ENCODE data around the gene ARMC7.
A peak's percentile ranks its signal among the peaks of the same experiment; 100 is the strongest.
"Not testable (repeated sequence)": the region's sequence is repeated elsewhere in the genome, so short reads cannot be mapped to it uniquely, and the experiment has no call there.

ARMC7 gene

GRCh38 chr17:75152922-75153779 lies 43.4 kb downstream of the ARMC7 start:
- Histone ChIP-seq H3K9me3 (ENCODE audit: control insufficient read depth, low read length) (no peaks in the 10 kb centered on the region), H3K4me3 (ENCODE audit: insufficient read depth, low read depth, low read length, poor library complexity, severe bottlenecking) (peak overlapping the region; percentile 84), H3K36me3 (ENCODE audit: control insufficient read depth, insufficient read depth, low read length) (peaks cover 1% of the 10 kb centered on the region), H3K27me3 (replicated peaks; ENCODE audit: control insufficient read depth, insufficient read depth, low read length, poor library complexity, severe bottlenecking) (no peaks in the 10 kb centered on the region), H3K27ac (ENCODE audit: insufficient read depth, low read length, poor library complexity, severe bottlenecking) (peak overlapping the region; percentile 74), H3K4me1 (ENCODE audit: control insufficient read depth, insufficient read depth, low read length, poor library complexity, severe bottlenecking) (peaks cover 7% of the 10 kb centered on the region)
- DNase-seq: no peak

GRCh38 chr17:75153780-75154194 lies 44.0 kb downstream of the ARMC7 start:
- Histone ChIP-seq H3K27ac (ENCODE audit: insufficient read depth, low read length, poor library complexity, severe bottlenecking) (peak overlapping the region; percentile 74), H3K36me3 (ENCODE audit: control insufficient read depth, insufficient read depth, low read length) (no peaks in the 10 kb centered on the region), H3K4me1 (ENCODE audit: control insufficient read depth, insufficient read depth, low read length, poor library complexity, severe bottlenecking) (peaks cover 7% of the 10 kb centered on the region), H3K27me3 (replicated peaks; ENCODE audit: control insufficient read depth, insufficient read depth, low read length, poor library complexity, severe bottlenecking) (no peaks in the 10 kb centered on the region), H3K4me3 (ENCODE audit: insufficient read depth, low read depth, low read length, poor library complexity, severe bottlenecking) (peak overlapping the region; percentile 84), H3K9me3 (ENCODE audit: control insufficient read depth, low read length) (no peaks in the 10 kb centered on the region)
- DNase-seq: no peak

- H3K36me3 ChIP-seq (ENCODE audit: control insufficient read depth, insufficient read depth, low read length): no peaks in the 10 kb centered on the region
- H3K27me3 ChIP-seq (replicated peaks; ENCODE audit: control insufficient read depth, insufficient read depth, low read length, poor library complexity, severe bottlenecking): no peaks in the 10 kb centered on the region
- DNase-seq: peak; percentile 96 to 98 (median 97)
- peak within 1 kb of the TSS; percentile 84 for H3K4me3 ChIP-seq (ENCODE audit: insufficient read depth, low read depth, low read length, poor library complexity, severe bottlenecking)
- peak within 1 kb of the TSS; percentile 74 for H3K27ac ChIP-seq (ENCODE audit: insufficient read depth, low read length, poor library complexity, severe bottlenecking)
- peaks cover 7% of the 10 kb centered on the region for H3K4me1 ChIP-seq (ENCODE audit: control insufficient read depth, insufficient read depth, low read length, poor library complexity, severe bottlenecking)
- no peaks in the 10 kb centered on the region for H3K9me3 ChIP-seq (ENCODE audit: control insufficient read depth, low read length)
These were observed 44.7 kb downstream of the ARMC7 start, which contains the start of gene JPT1 for GRCh38 chr17:75154195-75155106. Gene JPT1, minus strand, starts transcription at chr17:75154512. Its CDS starts 115 bp downstream, at chr17:75154397.

- H3K27me3 ChIP-seq (replicated peaks; ENCODE audit: control insufficient read depth, insufficient read depth, low read length, poor library complexity, severe bottlenecking): no peaks in the 10 kb centered on the region
- no peaks in the 10 kb centered on the region for H3K36me3 ChIP-seq (ENCODE audit: control insufficient read depth, insufficient read depth, low read length)
- DNase-seq: no peak
- H3K4me3 ChIP-seq (ENCODE audit: insufficient read depth, low read depth, low read length, poor library complexity, severe bottlenecking): no peak overlapping the region
- H3K27ac ChIP-seq (ENCODE audit: insufficient read depth, low read length, poor library complexity, severe bottlenecking): peak overlapping the region; percentile 74
- peaks cover 7% of the 10 kb centered on the region for H3K4me1 ChIP-seq (ENCODE audit: control insufficient read depth, insufficient read depth, low read length, poor library complexity, severe bottlenecking)
- H3K9me3 ChIP-seq (ENCODE audit: control insufficient read depth, low read length): no peaks in the 10 kb centered on the region
These were observed 45.4 kb downstream of the ARMC7 start for GRCh38 chr17:75155191-75155601.

GRCh38 chr17:75158480-75158879 lies 48.7 kb downstream of the ARMC7 start:
- not testable (repeated sequence) for H3K9me3 ChIP-seq (ENCODE audit: control insufficient read depth, low read length); H3K27me3 ChIP-seq (replicated peaks; ENCODE audit: control insufficient read depth, insufficient read depth, low read length, poor library complexity, severe bottlenecking); H3K27ac ChIP-seq (ENCODE audit: insufficient read depth, low read length, poor library complexity, severe bottlenecking); H3K36me3 ChIP-seq (ENCODE audit: control insufficient read depth, insufficient read depth, low read length); H3K4me3 ChIP-seq (ENCODE audit: insufficient read depth, low read depth, low read length, poor library complexity, severe bottlenecking); H3K4me1 ChIP-seq (ENCODE audit: control insufficient read depth, insufficient read depth, low read length, poor library complexity, severe bottlenecking); DNase-seq

- no peak for DNase-seq
- Histone ChIP-seq H3K9me3 (ENCODE audit: control insufficient read depth, low read length) (no peaks in the 10 kb centered on the region), H3K27me3 (replicated peaks; ENCODE audit: control insufficient read depth, insufficient read depth, low read length, poor library complexity, severe bottlenecking) (no peaks in the 10 kb centered on the region), H3K4me3 (ENCODE audit: insufficient read depth, low read depth, low read length, poor library complexity, severe bottlenecking) (no peak overlapping the region), H3K27ac (ENCODE audit: insufficient read depth, low read length, poor library complexity, severe bottlenecking) (no peak overlapping the region), H3K36me3 (ENCODE audit: control insufficient read depth, insufficient read depth, low read length) (no peaks in the 10 kb centered on the region), H3K4me1 (ENCODE audit: control insufficient read depth, insufficient read depth, low read length, poor library complexity, severe bottlenecking) (no peaks in the 10 kb centered on the region)
These were observed 49.6 kb downstream of the ARMC7 start for GRCh38 chr17:75159196-75160031.

GRCh38 chr17:75160211-75160610 lies 50.4 kb downstream of the ARMC7 start:
- Histone ChIP-seq H3K4me1 (ENCODE audit: control insufficient read depth, insufficient read depth, low read length, poor library complexity, severe bottlenecking) (no peaks in the 10 kb centered on the region), H3K27ac (ENCODE audit: insufficient read depth, low read length, poor library complexity, severe bottlenecking) (no peak overlapping the region), H3K36me3 (ENCODE audit: control insufficient read depth, insufficient read depth, low read length) (no peaks in the 10 kb centered on the region), H3K4me3 (ENCODE audit: insufficient read depth, low read depth, low read length, poor library complexity, severe bottlenecking) (no peak overlapping the region), H3K27me3 (replicated peaks; ENCODE audit: control insufficient read depth, insufficient read depth, low read length, poor library complexity, severe bottlenecking) (no peaks in the 10 kb centered on the region), H3K9me3 (ENCODE audit: control insufficient read depth, low read length) (no peaks in the 10 kb centered on the region)
- DNase-seq: no peak

GRCh38 chr17:75163074-75163473 lies 53.3 kb downstream of the ARMC7 start:
- no peak for DNase-seq
- Histone ChIP-seq H3K4me3 (ENCODE audit: insufficient read depth, low read depth, low read length, poor library complexity, severe bottlenecking) (no peak overlapping the region), H3K36me3 (ENCODE audit: control insufficient read depth, insufficient read depth, low read length) (peaks cover 12% of the 10 kb centered on the region), H3K9me3 (ENCODE audit: control insufficient read depth, low read length) (no peaks in the 10 kb centered on the region), H3K27ac (ENCODE audit: insufficient read depth, low read length, poor library complexity, severe bottlenecking) (no peak overlapping the region), H3K4me1 (ENCODE audit: control insufficient read depth, insufficient read depth, low read length, poor library complexity, severe bottlenecking) (no peaks in the 10 kb centered on the region), H3K27me3 (replicated peaks; ENCODE audit: control insufficient read depth, insufficient read depth, low read length, poor library complexity, severe bottlenecking) (no peaks in the 10 kb centered on the region)

- H3K36me3 ChIP-seq (ENCODE audit: control insufficient read depth, insufficient read depth, low read length): peaks cover 12% of the 10 kb centered on the region
- H3K4me1 ChIP-seq (ENCODE audit: control insufficient read depth, insufficient read depth, low read length, poor library complexity, severe bottlenecking); DNase-seq: not testable (repeated sequence)
These were observed 54.8 kb downstream of the ARMC7 start for GRCh38 chr17:75164606-75165005.

More at GRCh38 chr17:75164606-75165005, 54.8 kb downstream of the ARMC7 start:
- H3K9me3 ChIP-seq (ENCODE audit: control insufficient read depth, low read length); H3K4me3 ChIP-seq (ENCODE audit: insufficient read depth, low read depth, low read length, poor library complexity, severe bottlenecking); H3K27ac ChIP-seq (ENCODE audit: insufficient read depth, low read length, poor library complexity, severe bottlenecking); H3K27me3 ChIP-seq (replicated peaks; ENCODE audit: control insufficient read depth, insufficient read depth, low read length, poor library complexity, severe bottlenecking): not testable (repeated sequence)

Data from effector memory CD4-positive, alpha-beta T cell (primary cell).